Vagina (tissue), 2 donors: ENCODE data around the gene ARSI. TPM values are rescaled to one million over a fixed set of nuclear protein-coding genes. Genes with fewer than 3 reads are reported as not detected.

Experiments used
- DNase-seq, 2 donors: peaks; one replicate each; pipeline ENCODE4 v3.0.0-alpha.2; 2017; ENCODE audit errors: extremely low spot score in 2 of 2
- H3K27ac ChIP-seq: fragments of 200-600 bp; sonication (generic); one replicate; pipeline ENCODE4 v1.5.1; 2019
- H3K27me3 ChIP-seq: fragments of 200-600 bp; sonication (generic); one replicate; pipeline ENCODE4 v1.5.1; 2019
- H3K36me3 ChIP-seq, 2 donors: fragments of 200-600 bp; sonication (generic); one replicate each; pipeline ENCODE4 v1.5.1; 2017 to 2019
- H3K4me1 ChIP-seq: fragments of 200-600 bp; sonication (generic); one replicate; pipeline ENCODE4 v1.5.1; 2019
- H3K4me3 ChIP-seq, 2 donors: fragments of 200-600 bp; sonication (generic); 1 replicate in 1 of 2; 2 replicates in 1 of 2; pipeline ENCODE4 v1.5.1; 2016 to 2019
- H3K9me3 ChIP-seq: fragments of 200-600 bp; sonication (generic); one replicate; pipeline ENCODE4 v1.5.1; 2019
- CTCF ChIP-seq, 3 experiments: fragments of 450-650 bp in 2 of 3; fragments of 200-600 bp in 1 of 3; sonication (generic) in 1 of 3; IDR thresholded peaks; one replicate each; pipeline ENCODE4 v1.5.1; 2017 to 2019; ENCODE audit warnings: antibody characterized with exemption in 3 of 3, mild to moderate bottlenecking in 2 of 3, moderate library complexity in 2 of 3
- POLR2A ChIP-seq, 2 donors: fragments of 450-650 bp; IDR thresholded peaks; one replicate each; pipeline ENCODE4 v1.6.1; 2017; ENCODE audit warnings: antibody characterized with exemption in 2 of 2, mild to moderate bottlenecking in 2 of 2, moderate library complexity in 2 of 2
- POLR2AphosphoS5 ChIP-seq, 2 donors: sonication (generic); formaldehyde crosslinking; IDR thresholded peaks; one replicate each; pipeline ENCODE4 v1.9.0; 2017; ENCODE audit warnings: antibody characterized with exemption in 2 of 2, mild to moderate bottlenecking in 2 of 2, low read depth in 1 of 2; ENCODE audit not compliant: insufficient read depth in 1 of 2
- intact Hi-C: fragments of 100-400 bp; cut with DNase I; formaldehyde crosslinking; loops from one replicate; pipeline ENCODE4 v1.15.1; 2023
- total RNA-seq: library from RNA; depleted of rRNA; stranded (reverse); fragments of >200 nt; gene quantifications from one replicate; pipeline ENCODE4 v1.2.3, GENCODE V29; 2016

ARSI gene
- total RNA-seq, 1 donor from 2014 or later = 4.7 TPM

GRCh38 chr5:150313921-150314716 lies 11.4 kb upstream of the ARSI start:
- TF ChIP-seq POLR2A (IDR thresholded peaks at IDR 0.05) (no peak), POLR2AphosphoS5 (IDR thresholded peaks at IDR 0.05; ENCODE audit: insufficient read depth in 1 of 2, low read depth in 1 of 2) (no peak)
- Histone ChIP-seq H3K4me3 (no peak overlapping the region), H3K27me3 (no peaks in the 10 kb centered on the region), H3K36me3 (no peaks in the 10 kb centered on the region), H3K9me3 (no peaks in the 10 kb centered on the region), H3K4me1 (peaks cover 34% of the 10 kb centered on the region), H3K27ac (peak overlapping the region; percentile 12)
- intact Hi-C loops = no loop called here
- DNase-seq = no peak

GRCh38 chr5:150313501-150313900 lies 10.8 kb upstream of the ARSI start:
- intact Hi-C loops = no loop called here

GRCh38 chr5:150312518-150312917 lies 9.8 kb upstream of the ARSI start:
- no peak overlapping the region for H3K4me3 ChIP-seq
- no peaks in the 10 kb centered on the region for H3K9me3 ChIP-seq
- DNase-seq = no peak
- H3K27me3 ChIP-seq = no peaks in the 10 kb centered on the region
- intact Hi-C loops = no loop called here
- H3K4me1 ChIP-seq = peaks cover 19% of the 10 kb centered on the region
- no peak for TF ChIP-seq POLR2AphosphoS5 (IDR thresholded peaks at IDR 0.05; ENCODE audit: insufficient read depth in 1 of 2, low read depth in 1 of 2)
- TF ChIP-seq POLR2A (IDR thresholded peaks at IDR 0.05) = no peak
- no peak for TF ChIP-seq CTCF (IDR thresholded peaks at IDR 0.05)
- no peak overlapping the region for H3K27ac ChIP-seq
- H3K36me3 ChIP-seq = no peaks in the 10 kb centered on the region

More at GRCh38 chr5:150313501-150313900, 10.8 kb upstream of the ARSI start:
- DNase-seq = no peak
- Histone ChIP-seq H3K9me3 (no peaks in the 10 kb centered on the region), H3K4me1 (peaks cover 29% of the 10 kb centered on the region), H3K27me3 (no peaks in the 10 kb centered on the region), H3K27ac (no peak overlapping the region), H3K4me3 (no peak overlapping the region), H3K36me3 (no peaks in the 10 kb centered on the region)
- TF ChIP-seq CTCF (IDR thresholded peaks at IDR 0.05) (no peak), POLR2A (IDR thresholded peaks at IDR 0.05) (no peak), POLR2AphosphoS5 (IDR thresholded peaks at IDR 0.05; ENCODE audit: insufficient read depth in 1 of 2, low read depth in 1 of 2) (no peak)

GRCh38 chr5:150311015-150311692 lies 8.4 kb upstream of the ARSI start:
- H3K4me1 ChIP-seq = peaks cover 10% of the 10 kb centered on the region
- TF ChIP-seq POLR2A (IDR thresholded peaks at IDR 0.05) = no peak
- no peak for TF ChIP-seq CTCF (IDR thresholded peaks at IDR 0.05)
- no peak for TF ChIP-seq POLR2AphosphoS5 (IDR thresholded peaks at IDR 0.05; ENCODE audit: insufficient read depth in 1 of 2, low read depth in 1 of 2)
- no peaks in the 10 kb centered on the region for H3K27me3 ChIP-seq
- no peaks in the 10 kb centered on the region for H3K36me3 ChIP-seq
- no peak overlapping the region for H3K27ac ChIP-seq
- DNase-seq = no peak
- no peaks in the 10 kb centered on the region for H3K9me3 ChIP-seq
- intact Hi-C loops = no loop called here
- H3K4me3 ChIP-seq = no peak overlapping the region

- no peaks in the 10 kb centered on the region for H3K9me3 ChIP-seq
- no peak for DNase-seq
- intact Hi-C loops = no loop called here
Observed at GRCh38 chr5:150310246-150310645, 7.5 kb upstream of the ARSI start.

More at GRCh38 chr5:150310246-150310645, 7.5 kb upstream of the ARSI start:
- TF ChIP-seq POLR2A (IDR thresholded peaks at IDR 0.05) (no peak), CTCF (IDR thresholded peaks at IDR 0.05) (no peak), POLR2AphosphoS5 (IDR thresholded peaks at IDR 0.05; ENCODE audit: insufficient read depth in 1 of 2, low read depth in 1 of 2) (no peak)
- no peak overlapping the region for H3K27ac ChIP-seq
- H3K4me1 ChIP-seq = peaks cover 10% of the 10 kb centered on the region
- H3K4me3 ChIP-seq = no peak overlapping the region
- no peaks in the 10 kb centered on the region for H3K27me3 ChIP-seq
- no peaks in the 10 kb centered on the region for H3K36me3 ChIP-seq
